ENCODE measurements around the gene ARAP2.

DNA sequence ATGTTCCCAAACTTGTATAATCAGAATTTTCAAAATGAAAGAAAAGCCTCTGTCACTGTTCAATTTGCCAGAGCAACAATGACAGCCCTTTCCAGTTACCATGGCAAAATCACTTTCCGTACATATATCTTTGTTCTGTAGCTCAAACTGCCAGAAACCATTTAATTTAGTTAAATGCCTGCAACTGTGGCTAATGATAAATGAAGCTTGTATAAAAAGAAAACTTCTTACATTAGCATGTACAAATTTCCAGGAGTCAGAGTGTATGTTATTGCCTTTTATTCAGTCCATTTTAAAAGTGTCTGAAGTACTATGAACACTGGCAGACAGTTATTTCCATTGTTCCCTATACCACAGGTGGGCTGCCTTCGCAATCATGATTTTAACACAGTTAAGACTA lies 30.3 kb downstream of the ARAP2 start:
- TF ChIP-seq, protein P1, sequence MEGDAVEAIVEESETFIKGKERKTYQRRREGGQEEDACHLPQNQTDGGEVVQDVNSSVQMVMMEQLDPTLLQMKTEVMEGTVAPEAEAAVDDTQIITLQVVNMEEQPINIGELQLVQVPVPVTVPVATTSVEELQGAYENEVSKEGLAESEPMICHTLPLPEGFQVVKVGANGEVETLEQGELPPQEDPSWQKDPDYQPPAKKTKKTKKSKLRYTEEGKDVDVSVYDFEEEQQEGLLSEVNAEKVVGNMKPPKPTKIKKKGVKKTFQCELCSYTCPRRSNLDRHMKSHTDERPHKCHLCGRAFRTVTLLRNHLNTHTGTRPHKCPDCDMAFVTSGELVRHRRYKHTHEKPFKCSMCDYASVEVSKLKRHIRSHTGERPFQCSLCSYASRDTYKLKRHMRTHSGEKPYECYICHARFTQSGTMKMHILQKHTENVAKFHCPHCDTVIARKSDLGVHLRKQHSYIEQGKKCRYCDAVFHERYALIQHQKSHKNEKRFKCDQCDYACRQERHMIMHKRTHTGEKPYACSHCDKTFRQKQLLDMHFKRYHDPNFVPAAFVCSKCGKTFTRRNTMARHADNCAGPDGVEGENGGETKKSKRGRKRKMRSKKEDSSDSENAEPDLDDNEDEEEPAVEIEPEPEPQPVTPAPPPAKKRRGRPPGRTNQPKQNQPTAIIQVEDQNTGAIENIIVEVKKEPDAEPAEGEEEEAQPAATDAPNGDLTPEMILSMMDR (IDR thresholded peaks at IDR 0.05 in 8 of 11, conservative IDR thresholded peaks at IDR 0.05 in 3 of 11) = no peak
- no peak for TF ChIP-seq POLR2AphosphoS5 (IDR thresholded peaks at IDR 0.05)

Data from spleen (tissue), 7 donors.